Omental fat pad (tissue), 4 donors: ENCODE measurements around the gene SLC27A3. TPM values are rescaled to one million over a fixed set of nuclear protein-coding genes. Genes with fewer than 3 reads are reported as not detected.

Experiments
- ATAC-seq: fragments of 150-250 bp; one replicate; pipeline ENCODE4 v1.9.1; 2016; ENCODE audit warnings: mild to moderate bottlenecking, moderate library complexity; ENCODE audit not compliant: low FRiP score
- DNase-seq: peaks from one replicate; pipeline ENCODE4 v3.0.0-alpha.2; 2019; ENCODE audit warnings: low spot score
- total RNA-seq, 4 donors: library from RNA; depleted of rRNA; stranded (reverse); fragments of >200 nt; gene quantifications; one replicate each; pipeline ENCODE4 v1.1.0, GENCODE V29; 2016
- TF ChIP-seq, protein P1 (sequence below), 3 donors: fragments of 450-650 bp; IDR thresholded peaks; one replicate each; pipeline ENCODE4 v1.5.1; 2016 to 2017; ENCODE audit warnings: antibody characterized with exemption in 3 of 3, mild to moderate bottlenecking in 3 of 3, moderate library complexity in 2 of 3

SLC27A3 gene
- total RNA-seq, 4 donors from 2014 or later: 29.4 to 65.4 (median 40.5) TPM

DNA sequence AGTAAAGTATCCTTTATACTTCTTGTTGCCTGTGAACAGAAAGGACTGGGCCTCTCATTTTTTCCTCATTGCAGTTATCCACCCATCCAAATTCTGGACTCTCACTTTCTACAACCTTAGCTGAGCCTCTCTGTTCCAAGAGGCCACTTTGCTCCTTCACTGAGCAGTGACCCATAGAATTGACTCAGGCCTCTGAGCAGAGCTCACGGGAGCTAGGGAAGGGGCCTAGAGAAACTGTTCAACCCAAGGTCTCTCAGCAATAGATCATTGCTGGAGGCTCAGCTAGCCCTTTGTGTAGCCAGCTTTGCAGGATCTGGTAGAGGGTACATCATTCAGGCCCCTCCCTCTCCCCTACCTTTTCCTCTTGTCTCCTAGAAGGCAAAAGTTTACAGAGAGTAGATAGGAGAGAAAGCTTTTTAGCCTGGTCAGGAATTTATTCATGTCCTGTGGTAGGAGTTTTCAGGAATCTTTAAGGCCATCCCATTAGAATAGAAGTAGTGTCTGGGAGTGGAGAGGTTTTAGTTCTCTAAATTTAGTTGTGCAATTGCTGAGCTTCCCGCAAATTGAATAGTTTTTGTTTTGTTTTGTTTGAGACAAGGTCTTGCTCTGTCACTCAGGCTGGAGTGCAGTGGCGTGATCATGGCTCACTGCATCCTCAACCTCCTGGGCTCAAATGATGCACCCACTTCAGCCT, 40.7 kb upstream of the SLC27A3 start:
- DNase-seq: no peak
- TF ChIP-seq, protein P1, sequence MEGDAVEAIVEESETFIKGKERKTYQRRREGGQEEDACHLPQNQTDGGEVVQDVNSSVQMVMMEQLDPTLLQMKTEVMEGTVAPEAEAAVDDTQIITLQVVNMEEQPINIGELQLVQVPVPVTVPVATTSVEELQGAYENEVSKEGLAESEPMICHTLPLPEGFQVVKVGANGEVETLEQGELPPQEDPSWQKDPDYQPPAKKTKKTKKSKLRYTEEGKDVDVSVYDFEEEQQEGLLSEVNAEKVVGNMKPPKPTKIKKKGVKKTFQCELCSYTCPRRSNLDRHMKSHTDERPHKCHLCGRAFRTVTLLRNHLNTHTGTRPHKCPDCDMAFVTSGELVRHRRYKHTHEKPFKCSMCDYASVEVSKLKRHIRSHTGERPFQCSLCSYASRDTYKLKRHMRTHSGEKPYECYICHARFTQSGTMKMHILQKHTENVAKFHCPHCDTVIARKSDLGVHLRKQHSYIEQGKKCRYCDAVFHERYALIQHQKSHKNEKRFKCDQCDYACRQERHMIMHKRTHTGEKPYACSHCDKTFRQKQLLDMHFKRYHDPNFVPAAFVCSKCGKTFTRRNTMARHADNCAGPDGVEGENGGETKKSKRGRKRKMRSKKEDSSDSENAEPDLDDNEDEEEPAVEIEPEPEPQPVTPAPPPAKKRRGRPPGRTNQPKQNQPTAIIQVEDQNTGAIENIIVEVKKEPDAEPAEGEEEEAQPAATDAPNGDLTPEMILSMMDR (IDR thresholded peaks at IDR 0.05): no peak
- ATAC-seq: no peak

DNA sequence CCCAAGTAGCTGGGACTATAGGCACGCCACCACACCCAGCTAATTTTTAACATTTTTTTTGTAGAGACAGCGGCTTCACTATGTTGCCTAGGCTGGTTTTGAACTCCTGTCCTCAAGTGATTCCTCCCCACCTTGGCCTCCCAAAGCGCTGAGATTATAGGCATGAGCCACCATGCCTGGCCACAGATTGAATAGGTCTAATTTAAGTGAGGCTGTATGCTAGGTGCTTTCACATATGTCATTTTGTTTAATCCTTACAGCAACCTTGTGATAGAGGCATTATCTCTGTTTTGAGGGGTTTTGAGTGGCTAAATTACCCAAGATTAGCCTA, 40.2 kb upstream of the SLC27A3 start:
- ATAC-seq: no peak
- no peak for DNase-seq
- TF ChIP-seq, protein P1 (IDR thresholded peaks at IDR 0.05): no peak

DNA sequence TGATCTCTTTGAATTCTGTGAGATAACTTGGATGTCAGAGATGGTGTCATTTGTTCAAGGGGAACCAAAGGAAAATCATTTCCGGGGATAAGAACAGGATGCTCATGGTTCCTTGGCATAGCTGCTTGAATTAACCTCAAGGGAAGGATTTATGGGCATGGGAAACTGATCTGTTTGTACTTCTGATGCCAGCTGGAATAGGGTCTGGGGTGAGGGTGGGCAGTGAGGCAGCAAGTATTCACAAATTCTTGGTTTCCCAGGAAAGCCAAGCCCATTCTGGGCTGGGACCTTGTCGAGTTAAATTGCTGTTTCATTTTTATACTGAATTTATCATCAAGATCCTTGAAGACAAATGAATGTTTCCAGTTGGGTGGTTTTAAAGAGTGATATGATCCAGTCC, 33.2 kb upstream of the SLC27A3 start:
- TF ChIP-seq, protein P1 (IDR thresholded peaks at IDR 0.05): no peak
- ATAC-seq: no peak
- DNase-seq: no peak

DNA sequence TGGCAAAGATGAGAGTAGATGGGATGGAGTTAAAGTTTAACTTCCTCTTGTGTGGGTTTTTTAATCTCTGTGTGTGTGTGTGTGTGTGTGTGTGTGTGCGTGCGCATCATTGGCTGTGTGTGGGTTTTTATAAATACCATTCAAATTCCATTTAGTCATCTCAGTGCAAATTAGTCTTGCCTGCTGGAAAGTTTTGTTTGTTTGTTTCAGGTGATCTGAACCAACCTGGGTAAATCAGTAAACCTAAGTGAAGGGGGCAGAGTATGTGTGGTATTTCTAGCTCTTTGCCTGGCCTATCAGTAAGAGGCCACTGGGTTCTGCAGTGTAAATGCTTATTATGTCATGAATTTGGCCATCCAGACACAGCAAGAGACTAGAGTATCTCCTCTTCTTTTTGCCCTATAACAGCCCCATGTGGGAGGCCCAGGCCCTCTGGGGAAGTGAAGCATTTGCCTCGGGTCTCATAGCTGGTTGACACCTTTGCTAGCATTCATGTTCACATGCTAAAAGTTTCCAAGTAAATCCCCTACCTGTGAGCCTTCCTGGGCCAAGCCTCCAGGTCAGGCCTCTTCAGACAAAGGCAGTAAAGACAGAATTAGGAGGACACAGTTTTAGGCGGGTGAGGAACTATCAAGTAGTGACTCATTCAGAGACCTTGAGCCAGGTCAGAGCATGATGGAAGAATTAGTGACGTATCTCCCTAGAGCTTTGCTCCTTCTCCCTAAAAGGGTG, 32.6 kb upstream of the SLC27A3 start:
- TF ChIP-seq, protein P1 (IDR thresholded peaks at IDR 0.05): no peak
- peak; percentile 37 for ATAC-seq
- no peak for DNase-seq

DNA sequence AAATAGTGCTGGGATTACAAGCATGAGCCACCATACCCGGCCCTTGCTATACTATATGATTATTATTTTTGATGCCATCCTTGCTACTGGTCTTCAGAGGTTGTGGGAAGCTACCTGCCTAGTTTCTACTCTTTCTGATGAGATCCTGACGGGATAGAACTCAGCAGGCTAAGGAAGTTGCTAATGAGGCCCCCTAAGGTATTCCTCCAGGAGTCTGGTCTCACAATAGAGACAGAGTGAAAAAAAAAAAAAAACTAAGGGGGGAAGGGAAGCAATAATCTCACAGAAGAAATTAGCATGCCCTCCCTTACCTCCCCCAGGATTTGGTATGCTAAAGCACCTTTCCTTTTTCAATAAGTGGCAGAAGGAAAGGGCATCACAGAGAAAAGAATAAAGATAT, 29.8 kb upstream of the SLC27A3 start:
- ATAC-seq (no peak), DNase-seq (no peak)
- TF ChIP-seq, protein P1 (IDR thresholded peaks at IDR 0.05): no peak

DNA sequence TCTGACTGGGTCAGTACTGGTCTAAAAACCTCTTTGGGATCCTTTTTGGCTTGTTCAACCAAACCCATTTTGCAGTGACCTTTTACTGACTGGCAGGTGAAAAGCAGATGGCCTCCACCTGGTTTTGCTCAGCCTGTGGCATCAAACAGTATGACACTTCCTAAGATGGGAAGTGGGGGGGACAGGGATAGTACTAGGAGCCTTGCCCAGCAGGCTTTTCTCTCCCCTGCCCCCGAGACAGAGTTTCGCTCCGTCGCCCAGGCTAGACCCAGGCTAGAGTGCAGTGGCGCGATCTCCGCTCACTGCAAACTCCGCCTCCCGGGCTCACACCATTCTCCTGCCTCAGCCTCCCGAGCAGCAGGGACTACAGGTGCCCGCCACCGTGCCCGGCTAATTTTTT, 29.0 kb upstream of the SLC27A3 start:
- ATAC-seq: no peak
- no peak for DNase-seq
- TF ChIP-seq, protein P1 (IDR thresholded peaks at IDR 0.05): no peak

DNA sequence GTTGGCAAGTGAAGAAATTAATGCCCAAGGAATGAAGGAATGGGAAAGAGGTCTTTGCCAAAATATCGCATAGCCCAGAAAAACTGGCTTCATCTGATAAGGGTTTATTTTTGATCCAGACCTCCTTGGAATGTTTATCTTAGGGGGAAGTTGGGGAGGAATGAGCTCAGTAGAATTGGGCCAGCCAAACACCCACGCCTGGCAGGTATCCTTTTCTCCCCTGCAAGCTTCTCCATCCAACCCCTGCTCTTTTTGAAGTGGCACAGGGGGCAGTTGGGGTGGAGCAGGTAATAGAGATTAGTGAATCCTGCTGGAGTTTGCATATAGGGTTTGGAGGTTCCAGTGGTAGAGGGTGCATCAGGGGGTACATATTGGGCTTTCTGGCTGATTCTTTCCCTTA, 26.3 kb upstream of the SLC27A3 start:
- DNase-seq (no peak), ATAC-seq (no peak)
- TF ChIP-seq, protein P1 (IDR thresholded peaks at IDR 0.05): no peak
